Smooth muscle cell (in vitro differentiated cells): Measurements from ENCODE around the gene LSAMP. TPM values are rescaled to one million over a fixed set of nuclear protein-coding genes. Genes with fewer than 3 reads are reported as not detected.

Source experiments
- DNase-seq: peaks from one replicate; lab custom pipeline; 2025; ENCODE audit not compliant: unreplicated experiment; lab: John Stamatoyannopoulos, UW
- H2AFZ ChIP-seq: fragments of 200-600 bp; sonication (generic); 2 replicates; pipeline ENCODE4 v1.6.0; 2016; ENCODE audit warnings: antibody characterized with exemption, low read depth, mild to moderate bottlenecking
- H3F3A ChIP-seq: fragments of 200-600 bp; sonication (generic); 2 replicates; pipeline ENCODE4 v1.6.0; 2017; ENCODE audit warnings: antibody characterized with exemption, low read depth
- H3K27ac ChIP-seq: fragments of 200-600 bp; sonication (generic); 2 replicates; pipeline ENCODE4 v1.5.1; 2016; ENCODE audit warnings: low read depth, mild to moderate bottlenecking
- H3K27me3 ChIP-seq: fragments of 200-600 bp; sonication (generic); 2 replicates; pipeline ENCODE4 v1.6.1; 2016; ENCODE audit warnings: low read depth, mild to moderate bottlenecking
- H3K36me3 ChIP-seq: fragments of 200-600 bp; sonication (generic); 2 replicates; pipeline ENCODE4 v1.5.1; 2016; ENCODE audit warnings: low read depth
- H3K4me1 ChIP-seq: fragments of 200-600 bp; sonication (generic); 2 replicates; pipeline ENCODE4 v1.5.1; 2016; ENCODE audit warnings: low read depth
- H3K4me2 ChIP-seq: fragments of 200-600 bp; sonication (generic); 2 replicates; pipeline ENCODE4 v1.6.0; 2016; ENCODE audit warnings: mild to moderate bottlenecking
- H3K4me3 ChIP-seq: fragments of 200-600 bp; sonication (generic); 2 replicates; pipeline ENCODE4 v1.5.1; 2016; ENCODE audit warnings: mild to moderate bottlenecking
- H3K79me2 ChIP-seq: fragments of 200-600 bp; sonication (generic); 2 replicates; pipeline ENCODE4 v1.6.0; 2016; ENCODE audit warnings: low read depth, mild to moderate bottlenecking
- H3K9ac ChIP-seq: fragments of 200-600 bp; sonication (generic); 2 replicates; pipeline ENCODE4 v1.6.0; 2016; ENCODE audit warnings: low read depth
- H3K9me3 ChIP-seq: fragments of 200-600 bp; sonication (generic); replicated peaks from 2 replicates; pipeline ENCODE4 v1.5.1; 2016; ENCODE audit warnings: low read depth
- H4K20me1 ChIP-seq: fragments of 200-600 bp; sonication (generic); 2 replicates; pipeline ENCODE4 v1.6.0; 2016; ENCODE audit warnings: low read depth
- WGBS: methylation state at CpG from one replicate; pipeline ENCODE4 v1.1.7; 2016; ENCODE audit warnings: low lambda C conversion rate; 5-methylcytosine and 5-hydroxymethylcytosine counted together
- polyA plus RNA-seq: library from polyadenylated mRNA; unstranded; fragments of >200 nt; fragmentation: Nextera tagmentation; extraction: Ambion mirVana; gene quantifications from 2 replicates; pipeline ENCODE4 v1.2.1, GENCODE V29; 2016
- total RNA-seq: library from RNA; depleted of rRNA; stranded (reverse); fragments of >200 nt; gene quantifications from 2 replicates; pipeline ENCODE4 v1.2.3, GENCODE V29; 2014
- TF ChIP-seq, protein P1 (sequence below): fragments of 200-600 bp; sonication (generic); IDR thresholded peaks from 2 replicates; pipeline ENCODE4 v1.5.1; 2017; ENCODE audit warnings: borderline replicate concordance, mild to moderate bottlenecking, antibody characterized with exemption; ENCODE audit not compliant: insufficient read depth, poor library complexity, severe bottlenecking

LSAMP gene
- total and polyA plus RNA-seq, 2 experiments from 2014 or later: 11.2 to 13.6 TPM

- TF ChIP-seq, protein P1, sequence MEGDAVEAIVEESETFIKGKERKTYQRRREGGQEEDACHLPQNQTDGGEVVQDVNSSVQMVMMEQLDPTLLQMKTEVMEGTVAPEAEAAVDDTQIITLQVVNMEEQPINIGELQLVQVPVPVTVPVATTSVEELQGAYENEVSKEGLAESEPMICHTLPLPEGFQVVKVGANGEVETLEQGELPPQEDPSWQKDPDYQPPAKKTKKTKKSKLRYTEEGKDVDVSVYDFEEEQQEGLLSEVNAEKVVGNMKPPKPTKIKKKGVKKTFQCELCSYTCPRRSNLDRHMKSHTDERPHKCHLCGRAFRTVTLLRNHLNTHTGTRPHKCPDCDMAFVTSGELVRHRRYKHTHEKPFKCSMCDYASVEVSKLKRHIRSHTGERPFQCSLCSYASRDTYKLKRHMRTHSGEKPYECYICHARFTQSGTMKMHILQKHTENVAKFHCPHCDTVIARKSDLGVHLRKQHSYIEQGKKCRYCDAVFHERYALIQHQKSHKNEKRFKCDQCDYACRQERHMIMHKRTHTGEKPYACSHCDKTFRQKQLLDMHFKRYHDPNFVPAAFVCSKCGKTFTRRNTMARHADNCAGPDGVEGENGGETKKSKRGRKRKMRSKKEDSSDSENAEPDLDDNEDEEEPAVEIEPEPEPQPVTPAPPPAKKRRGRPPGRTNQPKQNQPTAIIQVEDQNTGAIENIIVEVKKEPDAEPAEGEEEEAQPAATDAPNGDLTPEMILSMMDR: no peak
- Histone ChIP-seq H3K27me3 (no peaks in the 10 kb centered on the region), H3F3A (no peaks in the 10 kb centered on the region), H3K27ac (no peak overlapping the region), H3K4me1 (no peaks in the 10 kb centered on the region), H2AFZ (no peak overlapping the region), H3K9me3 (no peaks in the 10 kb centered on the region), H3K4me3 (no peak overlapping the region), H3K4me2 (no peak overlapping the region), H4K20me1 (no peaks in the 10 kb centered on the region), H3K79me2 (no peaks in the 10 kb centered on the region), H3K36me3 (no peaks in the 10 kb centered on the region), H3K9ac (no peak overlapping the region)
- 94% methylated on average over 1 of the region's 1 CpG for WGBS
- DNase-seq: no peak
Measured at GRCh38 chr3:116390318-116390717, 55.0 kb downstream of the LSAMP start.

DNA sequence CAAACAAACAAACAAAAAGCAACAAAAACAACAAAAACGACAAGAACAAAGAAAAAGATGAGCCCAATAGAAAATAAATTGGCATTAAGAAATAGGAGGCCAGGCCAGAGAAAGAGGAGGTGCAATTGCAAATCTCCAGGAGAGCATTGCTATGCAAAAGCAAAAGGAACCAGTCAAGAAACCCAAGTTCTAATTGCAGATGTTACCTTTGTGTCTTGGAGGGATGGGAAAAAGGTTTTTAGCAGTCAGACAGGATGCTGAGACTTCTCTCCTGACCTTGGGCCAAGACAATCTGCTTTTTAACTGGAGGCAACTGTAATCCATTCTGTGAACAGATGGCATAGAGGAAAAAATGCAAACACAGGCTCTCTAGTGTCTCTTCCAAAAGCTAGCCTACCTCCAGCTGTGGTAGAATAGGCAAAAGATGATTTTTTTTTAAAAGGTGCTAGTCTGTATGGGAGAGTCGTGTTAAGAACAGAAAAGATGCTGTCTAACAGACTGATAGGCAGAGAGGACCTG is 56.4 kb downstream of the LSAMP start:
- Histone ChIP-seq H2AFZ (no peak overlapping the region), H3K4me3 (no peak overlapping the region), H3K79me2 (no peaks in the 10 kb centered on the region), H3K4me1 (no peaks in the 10 kb centered on the region), H4K20me1 (no peaks in the 10 kb centered on the region), H3K36me3 (no peaks in the 10 kb centered on the region), H3K4me2 (no peak overlapping the region), H3K9me3 (no peaks in the 10 kb centered on the region), H3K27me3 (no peaks in the 10 kb centered on the region), H3K9ac (no peak overlapping the region), H3K27ac (no peak overlapping the region), H3F3A (no peaks in the 10 kb centered on the region)
- TF ChIP-seq, protein P1: no peak
- no peak for DNase-seq
- WGBS: 53% methylated on average over 2 of the region's 2 CpGs

- Histone ChIP-seq H2AFZ (no peak overlapping the region), H3K9me3 (no peaks in the 10 kb centered on the region), H3K27ac (no peak overlapping the region), H3K27me3 (no peaks in the 10 kb centered on the region), H3K4me2 (no peak overlapping the region), H3K9ac (no peak overlapping the region), H3K36me3 (no peaks in the 10 kb centered on the region), H4K20me1 (no peaks in the 10 kb centered on the region), H3F3A (no peaks in the 10 kb centered on the region), H3K4me1 (no peaks in the 10 kb centered on the region), H3K79me2 (no peaks in the 10 kb centered on the region), H3K4me3 (no peak overlapping the region)
- TF ChIP-seq, protein P1: no peak
- WGBS: 84% methylated on average over 2 of the region's 2 CpGs
- no peak for DNase-seq
Measured at GRCh38 chr3:116386168-116386567, 59.1 kb downstream of the LSAMP start.

DNA sequence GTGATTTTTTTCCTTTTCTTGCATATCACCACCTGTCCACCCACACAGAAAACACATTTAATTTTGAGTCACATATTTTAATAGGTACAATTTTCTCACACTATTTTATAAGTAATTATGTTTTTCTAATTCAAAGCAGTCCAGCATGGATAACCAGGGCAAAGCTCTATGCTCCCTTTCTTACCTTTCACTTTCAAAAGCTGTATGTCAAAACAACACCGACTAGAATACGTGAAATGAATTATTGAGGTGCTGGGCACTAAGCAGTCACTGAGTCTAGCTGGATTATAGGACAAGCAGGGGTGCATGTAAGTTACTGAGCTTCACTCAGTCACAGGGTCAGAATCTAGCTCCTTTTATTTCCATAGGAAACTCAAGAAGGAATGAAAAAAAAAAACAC is 60.6 kb downstream of the LSAMP start:
- no peak overlapping the region for H2AFZ ChIP-seq
- no peaks in the 10 kb centered on the region for H3K27me3 ChIP-seq
- no peak for DNase-seq
- no peaks in the 10 kb centered on the region for H3F3A ChIP-seq
- no peaks in the 10 kb centered on the region for H4K20me1 ChIP-seq
- H3K27ac ChIP-seq: no peak overlapping the region
- no peaks in the 10 kb centered on the region for H3K79me2 ChIP-seq
- WGBS: 87% methylated on average over 2 of the region's 2 CpGs
- no peak overlapping the region for H3K9ac ChIP-seq
- no peaks in the 10 kb centered on the region for H3K36me3 ChIP-seq
- no peaks in the 10 kb centered on the region for H3K9me3 ChIP-seq
- no peak overlapping the region for H3K4me2 ChIP-seq
- no peaks in the 10 kb centered on the region for H3K4me1 ChIP-seq
- TF ChIP-seq, protein P1: no peak
- H3K4me3 ChIP-seq: no peak overlapping the region
